NCI-H1436 treated with DMSO at 0.1 percent for 48 hours (cell line): ENCODE measurements around the gene MAPK9.

Experiments
- DNase-seq: peaks from one replicate; lab custom pipeline; 2025; lab: John Stamatoyannopoulos, UW

The MAPK9 gene

GRCh38 chr5:180291943-180292831, at the start of gene MAPK9:
Gene MAPK9 (minus strand): TSS chr5:180292083. CDS start chr5:180280561, 11,522 bp downstream.
- DNase-seq, result no peak

- DNase-seq, result no peak
These were observed 49.7 kb upstream of the MAPK9 start for GRCh38 chr5:180341595-180341994.

GRCh38 chr5:180340856-180341255, 49.0 kb upstream of the MAPK9 start:
- DNase-seq, result no peak

- no peak for DNase-seq
These were observed 47.8 kb upstream of the MAPK9 start for GRCh38 chr5:180339583-180340183.

DNA sequence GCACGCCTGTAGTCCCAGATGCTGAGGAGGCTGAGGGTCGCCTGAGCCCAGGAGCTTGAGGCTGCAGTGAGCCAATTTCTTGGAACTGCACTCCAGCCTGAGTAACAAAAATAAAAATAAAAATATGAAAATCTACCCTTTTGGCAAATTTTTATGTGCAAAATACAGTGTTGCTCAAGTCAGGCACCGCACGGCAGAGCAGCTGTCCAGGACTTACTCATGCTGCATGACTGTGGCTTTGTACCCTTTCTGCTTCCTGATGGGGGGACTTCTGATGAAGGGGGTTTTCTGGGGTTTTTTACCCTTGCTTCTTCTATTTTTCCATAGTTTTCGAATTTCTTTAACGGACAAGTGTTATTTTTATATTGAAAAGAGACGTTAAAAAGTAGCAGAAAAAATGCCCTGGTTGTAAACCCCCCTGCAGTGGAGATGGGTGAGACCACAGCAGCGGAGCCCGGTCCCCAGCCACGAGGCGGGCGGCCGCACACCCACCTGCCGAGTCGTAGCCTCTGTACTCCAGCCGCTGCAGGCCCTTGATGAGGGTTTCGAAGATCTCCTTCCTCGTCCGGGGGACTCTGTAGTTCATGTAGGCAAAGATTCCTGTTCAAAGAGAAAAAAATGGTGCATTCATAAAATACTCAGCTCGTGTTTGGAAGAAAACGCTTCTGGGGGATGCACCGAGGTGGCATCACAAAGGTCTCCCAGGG, 46.3 kb upstream of the MAPK9 start:
- DNase-seq, result no peak

- no peak for DNase-seq
These were observed 44.5 kb upstream of the MAPK9 start for GRCh38 chr5:180336234-180337020.

DNA sequence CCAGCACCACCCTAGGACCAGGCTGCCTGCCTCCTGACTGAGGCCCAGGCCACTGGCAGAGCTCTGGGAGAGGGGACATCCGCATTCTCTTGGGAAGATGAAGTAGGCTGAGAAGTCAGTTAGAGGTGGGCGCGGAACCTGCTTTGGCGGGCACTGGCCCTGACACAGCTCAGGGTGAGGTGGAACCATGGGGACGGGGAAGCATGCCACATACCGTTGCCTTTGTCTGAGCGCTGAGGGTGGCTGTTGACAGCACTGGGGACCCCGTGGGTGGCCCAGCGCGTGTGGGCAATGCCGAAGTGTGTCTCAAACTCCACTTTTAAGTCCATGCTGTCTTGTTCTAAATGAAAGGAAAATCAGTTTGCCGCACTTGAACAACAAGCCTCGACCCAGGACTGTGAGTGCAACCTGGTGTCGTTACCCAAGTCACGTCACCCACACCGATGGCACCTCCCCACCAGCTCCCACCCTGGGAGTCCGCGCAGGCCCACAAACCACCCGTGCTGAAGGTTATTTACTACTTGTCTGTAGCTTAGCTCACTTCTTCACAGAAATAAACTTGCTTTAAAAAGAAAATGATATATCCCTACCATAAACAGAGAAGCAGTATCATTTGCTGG, 43.8 kb upstream of the MAPK9 start:
- no peak for DNase-seq

GRCh38 chr5:180334751-180335613, 43.1 kb upstream of the MAPK9 start:
- no peak for DNase-seq

- DNase-seq, result no peak
These were observed 42.3 kb upstream of the MAPK9 start for GRCh38 chr5:180334176-180334575.

DNA sequence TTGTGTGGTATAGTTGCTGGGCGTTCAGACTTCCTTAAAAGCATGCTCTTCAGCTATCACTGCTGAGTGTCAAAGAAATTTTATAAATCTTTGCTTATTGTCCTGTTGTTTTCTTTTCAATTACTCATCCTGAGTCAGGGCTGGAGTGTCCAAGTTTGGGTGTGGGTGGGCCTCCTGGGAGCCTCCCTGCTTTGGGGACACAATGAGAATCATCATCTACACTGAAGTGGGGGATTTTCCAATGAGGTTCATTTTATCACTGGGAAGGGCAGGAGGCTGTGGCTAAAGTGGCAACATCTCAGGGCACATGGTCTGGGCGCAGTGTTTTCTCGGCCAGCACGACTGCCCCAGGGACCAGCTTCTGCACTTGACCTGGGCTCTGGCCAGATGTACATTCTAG, 41.8 kb upstream of the MAPK9 start:
- no peak for DNase-seq

GRCh38 chr5:180332861-180333260, 41.0 kb upstream of the MAPK9 start:
- DNase-seq, result no peak

GRCh38 chr5:180332051-180332517, 40.2 kb upstream of the MAPK9 start:
- no peak for DNase-seq

DNA sequence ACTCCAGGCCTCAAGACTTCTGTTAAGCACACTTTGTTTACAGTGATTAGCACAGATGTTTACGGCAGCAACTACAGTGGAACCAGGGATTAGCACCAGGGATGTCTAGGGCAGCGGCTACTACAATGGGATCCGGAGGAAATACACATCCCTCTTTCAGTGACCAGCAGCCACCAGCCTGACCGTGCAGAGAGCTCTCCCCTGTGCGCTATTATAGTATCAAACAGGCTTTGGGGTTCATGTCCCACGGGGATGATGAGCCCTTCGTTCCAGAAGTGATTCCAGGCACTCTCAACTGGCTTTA, 39.7 kb upstream of the MAPK9 start:
- no peak for DNase-seq

DNA sequence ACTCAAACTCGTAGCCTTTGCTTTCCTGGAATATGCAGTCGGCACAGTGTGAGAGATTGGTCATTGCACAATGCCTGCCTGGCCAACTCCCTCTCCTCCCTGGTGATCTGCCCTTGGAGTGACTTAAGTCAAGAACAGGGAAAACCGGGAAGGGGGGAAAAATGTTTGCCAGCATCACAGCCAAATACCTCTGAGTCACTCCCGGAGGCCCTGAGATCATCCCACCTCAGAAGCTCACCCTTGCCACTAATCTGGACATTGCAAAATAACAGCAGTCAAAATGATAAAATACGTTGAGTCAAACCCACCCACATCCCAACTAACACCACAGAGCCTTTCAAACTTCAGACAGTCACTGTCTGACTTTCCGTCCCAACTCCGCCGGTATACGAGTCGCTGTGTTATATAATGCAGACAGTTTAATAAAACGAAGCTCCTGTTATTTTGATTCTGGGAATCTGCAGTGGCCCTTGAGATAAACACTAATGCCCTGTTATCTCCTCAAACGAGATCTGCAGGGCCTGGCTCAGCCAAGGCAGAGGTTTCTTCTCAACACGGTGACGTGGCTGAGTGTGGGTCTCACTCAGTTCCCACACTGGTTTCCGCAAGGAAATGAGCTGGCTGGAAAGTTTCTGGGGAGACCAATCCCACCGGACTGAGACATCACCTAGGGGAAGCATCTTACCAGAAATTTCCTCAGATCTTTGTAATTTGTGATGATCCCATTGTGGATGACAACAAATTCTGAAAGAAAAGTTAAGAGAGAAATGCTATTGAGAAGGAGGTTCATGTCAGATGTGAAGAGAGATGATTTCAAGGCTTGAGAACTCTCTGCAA, 39.1 kb upstream of the MAPK9 start:
- DNase-seq, result no peak

DNA sequence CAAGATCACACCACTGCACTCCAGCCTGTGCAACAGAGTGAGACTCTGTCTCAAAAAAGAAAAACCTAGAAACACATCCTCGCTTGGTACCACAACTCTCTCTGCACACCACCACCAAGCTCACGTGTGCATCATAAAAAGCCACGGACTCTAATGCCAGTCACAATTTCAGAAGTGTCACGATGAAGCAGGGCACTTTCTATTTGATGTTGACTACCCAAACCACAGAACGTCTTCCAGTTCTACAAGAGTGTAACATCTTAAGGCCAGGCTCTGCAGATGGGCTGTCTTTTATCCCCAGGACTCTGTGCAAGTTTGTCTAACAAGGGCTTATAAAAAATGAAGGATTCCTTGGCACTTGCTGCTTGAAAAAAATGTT, 38.4 kb upstream of the MAPK9 start:
- no peak for DNase-seq

- DNase-seq, result no peak
These were observed 37.9 kb upstream of the MAPK9 start for GRCh38 chr5:180329606-180330269.

- no peak for DNase-seq
These were observed 37.2 kb upstream of the MAPK9 start for GRCh38 chr5:180329138-180329435.

DNA sequence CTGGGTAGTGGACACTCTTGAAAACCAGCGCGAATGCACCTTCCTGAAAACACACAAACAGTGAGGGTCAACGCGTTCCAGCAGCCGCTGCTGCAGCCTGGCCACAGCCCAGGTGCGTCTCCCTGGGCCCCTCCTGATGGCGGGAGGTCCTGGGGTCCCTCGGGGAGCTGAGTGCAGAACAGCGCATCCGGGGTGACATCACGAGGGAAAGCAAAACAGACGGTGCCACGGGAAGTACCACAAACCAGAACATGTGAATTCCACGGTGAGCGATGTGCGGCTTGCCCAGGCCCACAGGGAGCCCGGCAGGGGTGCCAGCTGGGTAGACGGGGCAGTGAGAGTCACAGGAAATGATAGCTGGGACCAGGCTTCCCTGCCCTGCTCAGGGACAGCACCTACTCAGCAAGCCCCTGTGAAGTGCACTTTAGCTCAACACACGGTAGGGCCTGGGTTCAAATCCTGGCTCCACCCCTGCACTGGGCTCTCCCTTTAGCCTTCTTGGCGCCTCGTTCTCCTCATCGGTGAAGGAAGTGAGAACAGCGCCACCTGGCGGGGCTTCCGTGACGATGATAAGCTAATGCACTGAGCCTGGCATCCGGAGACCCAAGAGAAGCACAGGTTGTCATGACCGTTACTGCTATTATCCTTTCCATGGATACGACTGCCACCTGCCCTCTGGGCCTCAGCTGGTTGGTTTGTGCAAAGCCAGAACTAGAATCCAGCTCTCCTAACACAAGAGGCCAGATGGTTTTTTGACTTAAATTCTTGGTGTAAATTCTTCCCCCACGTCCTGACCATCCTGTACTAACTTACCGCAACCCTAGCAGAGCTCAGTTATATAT, 36.6 kb upstream of the MAPK9 start:
- DNase-seq, result no peak
